Vagina (tissue), 2 donors: ENCODE data around the gene CETP. TPM values are rescaled to one million over a fixed set of nuclear protein-coding genes. Genes with fewer than 3 reads are reported as not detected.

ENCODE experiments used
- DNase-seq, 2 donors: peaks; one replicate each; pipeline ENCODE4 v3.0.0-alpha.2; 2017; ENCODE audit errors: extremely low spot score in 2 of 2
- H3K27ac ChIP-seq: fragments of 200-600 bp; sonication (generic); one replicate; pipeline ENCODE4 v1.5.1; 2019
- H3K27me3 ChIP-seq: fragments of 200-600 bp; sonication (generic); one replicate; pipeline ENCODE4 v1.5.1; 2019
- H3K36me3 ChIP-seq, 2 donors: fragments of 200-600 bp; sonication (generic); one replicate each; pipeline ENCODE4 v1.5.1; 2017 to 2019
- H3K4me1 ChIP-seq: fragments of 200-600 bp; sonication (generic); one replicate; pipeline ENCODE4 v1.5.1; 2019
- H3K4me3 ChIP-seq, 2 donors: fragments of 200-600 bp; sonication (generic); 1 replicate in 1 of 2; 2 replicates in 1 of 2; pipeline ENCODE4 v1.5.1; 2016 to 2019
- H3K9me3 ChIP-seq: fragments of 200-600 bp; sonication (generic); one replicate; pipeline ENCODE4 v1.5.1; 2019
- CTCF ChIP-seq, 3 experiments: fragments of 450-650 bp in 2 of 3; fragments of 200-600 bp in 1 of 3; sonication (generic) in 1 of 3; IDR thresholded peaks; one replicate each; pipeline ENCODE4 v1.5.1; 2017 to 2019; ENCODE audit warnings: antibody characterized with exemption in 3 of 3, mild to moderate bottlenecking in 2 of 3, moderate library complexity in 2 of 3
- POLR2A ChIP-seq, 2 donors: fragments of 450-650 bp; IDR thresholded peaks; one replicate each; pipeline ENCODE4 v1.6.1; 2017; ENCODE audit warnings: antibody characterized with exemption in 2 of 2, mild to moderate bottlenecking in 2 of 2, moderate library complexity in 2 of 2
- POLR2AphosphoS5 ChIP-seq, 2 donors: sonication (generic); formaldehyde crosslinking; IDR thresholded peaks; one replicate each; pipeline ENCODE4 v1.9.0; 2017; ENCODE audit warnings: antibody characterized with exemption in 2 of 2, mild to moderate bottlenecking in 2 of 2, low read depth in 1 of 2; ENCODE audit not compliant: insufficient read depth in 1 of 2
- intact Hi-C: fragments of 100-400 bp; cut with DNase I; formaldehyde crosslinking; loops from one replicate; pipeline ENCODE4 v1.15.1; 2023
- total RNA-seq: library from RNA; depleted of rRNA; stranded (reverse); fragments of >200 nt; gene quantifications from one replicate; pipeline ENCODE4 v1.2.3, GENCODE V29; 2016

The CETP gene
- total RNA-seq, 1 donor from 2014 or later, result not detected

DNA sequence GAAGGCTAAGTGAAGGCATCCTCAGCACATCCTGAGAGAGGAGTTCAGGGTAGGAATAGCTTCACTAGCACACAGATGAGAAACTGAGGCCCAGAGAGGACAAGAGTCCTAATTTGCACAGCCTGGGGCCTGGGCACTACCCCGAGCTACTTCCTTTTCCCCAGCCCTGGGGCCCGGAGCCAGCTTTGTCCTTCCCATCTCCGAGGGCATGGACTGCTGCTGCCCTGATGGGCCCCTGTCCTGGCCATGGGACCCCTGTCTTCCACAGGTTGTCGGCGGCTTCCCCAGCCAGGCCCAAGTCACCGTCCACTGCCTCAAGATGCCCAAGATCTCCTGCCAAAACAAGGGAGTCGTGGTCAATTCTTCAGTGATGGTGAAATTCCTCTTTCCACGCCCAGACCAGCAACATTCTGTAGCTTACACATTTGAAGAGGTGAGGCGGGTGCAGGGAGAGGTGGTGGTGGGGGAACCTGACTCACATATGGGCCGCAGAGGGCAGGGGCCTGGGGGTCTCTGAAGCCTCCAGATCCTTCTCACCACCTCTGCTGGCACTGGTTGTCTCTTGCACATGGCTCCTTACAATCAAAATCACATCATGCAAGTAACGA is 16.2 kb downstream of the CETP start:
- no peak overlapping the region for H3K4me3 ChIP-seq
- H3K27ac ChIP-seq, result no peak overlapping the region
- no peak for DNase-seq
- intact Hi-C loops, result no loop called here
- no peak for TF ChIP-seq POLR2AphosphoS5 (IDR thresholded peaks at IDR 0.05; ENCODE audit: insufficient read depth in 1 of 2, low read depth in 1 of 2)
- TF ChIP-seq POLR2A (IDR thresholded peaks at IDR 0.05), result no peak
- no peak for TF ChIP-seq CTCF (IDR thresholded peaks at IDR 0.05)
- no peaks in the 10 kb centered on the region for H3K36me3 ChIP-seq
- H3K9me3 ChIP-seq, result no peaks in the 10 kb centered on the region
- H3K27me3 ChIP-seq, result no peaks in the 10 kb centered on the region
- H3K4me1 ChIP-seq, result no peaks in the 10 kb centered on the region

GRCh38 chr16:56980201-56980535 is 18.4 kb downstream of the CETP start:
- Histone ChIP-seq H3K36me3 (no peaks in the 10 kb centered on the region), H3K4me1 (peaks cover 13% of the 10 kb centered on the region), H3K9me3 (no peaks in the 10 kb centered on the region), H3K27me3 (no peaks in the 10 kb centered on the region), H3K27ac (no peak overlapping the region), H3K4me3 (no peak overlapping the region)
- intact Hi-C loops, result loop anchor here (5.0 kb wide), 1 partner anchor 283 kb away; no protein-coding TSS in a partner anchor
- TF ChIP-seq POLR2AphosphoS5 (IDR thresholded peaks at IDR 0.05; ENCODE audit: insufficient read depth in 1 of 2, low read depth in 1 of 2), result no peak
- no peak for TF ChIP-seq POLR2A (IDR thresholded peaks at IDR 0.05)
- no peak for TF ChIP-seq CTCF (IDR thresholded peaks at IDR 0.05)
- DNase-seq, result no peak

GRCh38 chr16:56980792-56981724 is 19.3 kb downstream of the CETP start:
- no peak overlapping the region for H3K4me3 ChIP-seq
- H3K27me3 ChIP-seq, result no peaks in the 10 kb centered on the region
- no peak for TF ChIP-seq CTCF (IDR thresholded peaks at IDR 0.05)
- TF ChIP-seq POLR2A (IDR thresholded peaks at IDR 0.05), result no peak
- no peak for TF ChIP-seq POLR2AphosphoS5 (IDR thresholded peaks at IDR 0.05; ENCODE audit: insufficient read depth in 1 of 2, low read depth in 1 of 2)
- DNase-seq, result no peak
- H3K4me1 ChIP-seq, result peaks cover 22% of the 10 kb centered on the region
- H3K27ac ChIP-seq, result no peak overlapping the region
- no peaks in the 10 kb centered on the region for H3K9me3 ChIP-seq
- intact Hi-C loops, result loop anchor here (5.0 kb wide), 1 partner anchor 284 kb away; no protein-coding TSS in a partner anchor
- H3K36me3 ChIP-seq, result no peaks in the 10 kb centered on the region

DNA sequence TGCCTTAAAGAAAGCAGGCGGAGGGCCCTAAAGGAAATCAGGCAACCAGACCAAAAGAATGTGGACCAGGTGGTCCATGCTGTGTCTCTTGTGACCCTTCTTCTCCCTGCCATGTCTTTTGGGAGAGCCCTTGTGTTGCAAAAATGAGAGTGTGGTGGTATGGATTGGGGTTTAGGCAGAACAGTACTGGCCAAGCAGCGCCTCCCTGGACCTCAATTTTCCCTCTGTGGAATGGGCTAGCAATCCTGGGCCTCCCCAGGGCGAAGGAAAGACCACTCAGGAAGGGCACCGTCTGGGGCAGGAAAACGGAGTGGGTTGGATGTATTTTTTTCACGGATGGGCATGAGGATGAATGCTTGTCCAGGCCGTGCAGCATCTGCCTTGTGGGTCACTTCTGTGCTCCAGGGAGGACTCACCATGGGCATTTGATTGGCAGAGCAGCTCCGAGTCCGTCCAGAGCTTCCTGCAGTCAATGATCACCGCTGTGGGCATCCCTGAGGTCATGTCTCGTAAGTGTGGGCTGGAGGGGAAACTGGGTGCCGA is 20.1 kb downstream of the CETP start:
- H3K9me3 ChIP-seq, result no peaks in the 10 kb centered on the region
- no peaks in the 10 kb centered on the region for H3K36me3 ChIP-seq
- no peak overlapping the region for H3K4me3 ChIP-seq
- no peaks in the 10 kb centered on the region for H3K27me3 ChIP-seq
- intact Hi-C loops, result loop anchor here (5.0 kb wide), 1 partner anchor 284 kb away; no protein-coding TSS in a partner anchor
- no peak overlapping the region for H3K27ac ChIP-seq
- DNase-seq, result no peak
- no peak for TF ChIP-seq CTCF (IDR thresholded peaks at IDR 0.05)
- no peak for TF ChIP-seq POLR2AphosphoS5 (IDR thresholded peaks at IDR 0.05; ENCODE audit: insufficient read depth in 1 of 2, low read depth in 1 of 2)
- no peak for TF ChIP-seq POLR2A (IDR thresholded peaks at IDR 0.05)
- peaks cover 26% of the 10 kb centered on the region for H3K4me1 ChIP-seq
